Measurements from ENCODE around the gene NR6A1.

GRCh38 chr9:124684169-124684568 lies 86.9 kb downstream of the NR6A1 start:
- no peak for TF ChIP-seq EP300 (IDR thresholded peaks at IDR 0.05)
- TF ChIP-seq POLR2A (IDR thresholded peaks at IDR 0.05), result no peak

Data from ovary (tissue), 1 donor.